Measurements from ENCODE around the gene GEN1. TPM values are rescaled to one million over a fixed set of nuclear protein-coding genes. Genes with fewer than 3 reads are reported as not detected.

GEN1 gene
- 21.7 and 22.6 TPM in 2 replicates for total RNA-seq
- long read RNA-seq, full-length matches to known transcripts, result 9 of 32 reads
- long read RNA-seq, partial matches to known transcripts, result 10 of 32 reads
- long read RNA-seq, other reads (novel, unspliced or antisense), result 13 of 32 reads

- TF ChIP-seq, protein P1, sequence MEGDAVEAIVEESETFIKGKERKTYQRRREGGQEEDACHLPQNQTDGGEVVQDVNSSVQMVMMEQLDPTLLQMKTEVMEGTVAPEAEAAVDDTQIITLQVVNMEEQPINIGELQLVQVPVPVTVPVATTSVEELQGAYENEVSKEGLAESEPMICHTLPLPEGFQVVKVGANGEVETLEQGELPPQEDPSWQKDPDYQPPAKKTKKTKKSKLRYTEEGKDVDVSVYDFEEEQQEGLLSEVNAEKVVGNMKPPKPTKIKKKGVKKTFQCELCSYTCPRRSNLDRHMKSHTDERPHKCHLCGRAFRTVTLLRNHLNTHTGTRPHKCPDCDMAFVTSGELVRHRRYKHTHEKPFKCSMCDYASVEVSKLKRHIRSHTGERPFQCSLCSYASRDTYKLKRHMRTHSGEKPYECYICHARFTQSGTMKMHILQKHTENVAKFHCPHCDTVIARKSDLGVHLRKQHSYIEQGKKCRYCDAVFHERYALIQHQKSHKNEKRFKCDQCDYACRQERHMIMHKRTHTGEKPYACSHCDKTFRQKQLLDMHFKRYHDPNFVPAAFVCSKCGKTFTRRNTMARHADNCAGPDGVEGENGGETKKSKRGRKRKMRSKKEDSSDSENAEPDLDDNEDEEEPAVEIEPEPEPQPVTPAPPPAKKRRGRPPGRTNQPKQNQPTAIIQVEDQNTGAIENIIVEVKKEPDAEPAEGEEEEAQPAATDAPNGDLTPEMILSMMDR (IDR thresholded peaks at IDR 0.05; ENCODE audit: unreplicated experiment), result no peak
Observed at GRCh38 chr2:17753803-17754663, at the start of gene GEN1, which contains the start of gene SMC6. TSS of gene GEN1 (plus strand) at chr2:17754138. CDS start at chr2:17759944, 5,806 bp downstream. TSS of gene SMC6 (minus strand) at chr2:17753810. CDS start at chr2:17745946, 7,864 bp downstream.

DNA sequence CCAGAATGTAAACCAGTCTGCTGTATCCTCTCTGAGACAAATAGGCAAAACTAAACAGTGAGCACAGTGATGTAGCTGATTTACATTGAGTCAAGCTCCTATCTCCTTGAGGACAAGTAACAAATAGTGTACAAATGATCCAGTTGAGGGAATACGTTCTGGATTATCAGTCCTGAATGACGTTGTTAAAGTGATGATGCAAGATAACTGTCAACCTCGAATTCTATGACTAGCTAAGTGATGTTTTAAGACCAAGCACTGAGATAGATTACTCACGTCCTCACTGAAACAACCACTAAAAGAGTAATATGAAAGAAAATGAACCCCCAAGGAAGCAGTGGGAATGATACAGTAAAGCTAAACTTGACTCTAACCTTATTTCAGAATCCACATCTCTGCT, 47.1 kb upstream of the GEN1 start:
- H3K36me3 Mint-ChIP-seq (ENCODE audit: insufficient read depth), result peaks cover 10% of the 10 kb centered on the region
- DNase-seq (ENCODE audit: low spot score, unreplicated experiment), result no peak
- H3K4me1 Mint-ChIP-seq (ENCODE audit: low read depth), result no peaks in the 10 kb centered on the region
- H3K9me3 Mint-ChIP-seq (ENCODE audit: low read depth), result no peaks in the 10 kb centered on the region
- no peaks in the 10 kb centered on the region for H3K27me3 Mint-ChIP-seq
- no peak overlapping the region for H3K4me3 Mint-ChIP-seq (ENCODE audit: low read depth)
- H3K27ac Mint-ChIP-seq, result no peak overlapping the region
- TF ChIP-seq, protein P1 (IDR thresholded peaks at IDR 0.05; ENCODE audit: unreplicated experiment), result no peak

More at GRCh38 chr2:17753803-17754663, at the start of gene GEN1, which contains the start of gene SMC6:
- Mint-ChIP-seq H3K27me3 (no peaks in the 10 kb centered on the region), H3K4me1 (ENCODE audit: low read depth) (peaks cover 17% of the 10 kb centered on the region), H3K9me3 (ENCODE audit: low read depth) (no peaks in the 10 kb centered on the region), H3K4me3 (ENCODE audit: low read depth) (peak within 1 kb of the TSS; percentile 91), H3K36me3 (ENCODE audit: insufficient read depth) (no peaks in the 10 kb centered on the region), H3K27ac (peak within 1 kb of the TSS; percentile 98)
- peak; percentile 90 for DNase-seq (ENCODE audit: low spot score, unreplicated experiment)

GRCh38 chr2:17708501-17708900, 45.4 kb upstream of the GEN1 start:
- no peak overlapping the region for H3K27ac Mint-ChIP-seq
- no peaks in the 10 kb centered on the region for H3K9me3 Mint-ChIP-seq (ENCODE audit: low read depth)
- no peak overlapping the region for H3K4me3 Mint-ChIP-seq (ENCODE audit: low read depth)
- TF ChIP-seq, protein P1 (IDR thresholded peaks at IDR 0.05; ENCODE audit: unreplicated experiment), result no peak
- H3K4me1 Mint-ChIP-seq (ENCODE audit: low read depth), result no peaks in the 10 kb centered on the region
- no peak for DNase-seq (ENCODE audit: low spot score, unreplicated experiment)
- no peaks in the 10 kb centered on the region for H3K27me3 Mint-ChIP-seq
- H3K36me3 Mint-ChIP-seq (ENCODE audit: insufficient read depth), result peaks cover 16% of the 10 kb centered on the region

DNA sequence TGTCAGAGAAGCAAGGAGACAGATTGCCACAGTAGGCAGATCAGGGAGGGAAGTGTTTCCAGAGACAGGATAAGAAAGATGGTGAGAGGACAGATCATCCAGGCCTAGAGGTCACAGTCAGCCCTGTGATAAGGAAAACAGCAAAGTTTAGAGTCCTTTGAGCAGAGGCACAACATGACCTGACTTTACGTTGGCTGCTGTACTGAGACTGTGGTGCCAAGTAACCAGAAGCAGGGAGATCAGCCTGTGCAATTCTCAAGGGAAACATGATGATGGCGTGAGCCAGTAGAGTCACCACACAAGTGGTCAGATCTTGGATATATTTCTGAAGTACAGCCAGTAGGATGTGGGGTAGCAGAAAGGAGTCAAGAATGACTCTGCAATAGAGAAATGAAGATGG, 44.0 kb upstream of the GEN1 start:
- no peak overlapping the region for H3K4me3 Mint-ChIP-seq (ENCODE audit: low read depth)
- H3K36me3 Mint-ChIP-seq (ENCODE audit: insufficient read depth), result peaks cover 17% of the 10 kb centered on the region
- H3K27ac Mint-ChIP-seq, result no peak overlapping the region
- no peaks in the 10 kb centered on the region for H3K9me3 Mint-ChIP-seq (ENCODE audit: low read depth)
- no peak for DNase-seq (ENCODE audit: low spot score, unreplicated experiment)
- no peaks in the 10 kb centered on the region for H3K4me1 Mint-ChIP-seq (ENCODE audit: low read depth)
- TF ChIP-seq, protein P1 (IDR thresholded peaks at IDR 0.05; ENCODE audit: unreplicated experiment), result no peak
- H3K27me3 Mint-ChIP-seq, result no peaks in the 10 kb centered on the region

- no peak overlapping the region for H3K27ac Mint-ChIP-seq
- peaks cover 17% of the 10 kb centered on the region for H3K36me3 Mint-ChIP-seq (ENCODE audit: insufficient read depth)
- H3K9me3 Mint-ChIP-seq (ENCODE audit: low read depth), result no peaks in the 10 kb centered on the region
- no peak overlapping the region for H3K4me3 Mint-ChIP-seq (ENCODE audit: low read depth)
- no peaks in the 10 kb centered on the region for H3K4me1 Mint-ChIP-seq (ENCODE audit: low read depth)
- TF ChIP-seq, protein P1 (IDR thresholded peaks at IDR 0.05; ENCODE audit: unreplicated experiment), result no peak
- no peaks in the 10 kb centered on the region for H3K27me3 Mint-ChIP-seq
- no peak for DNase-seq (ENCODE audit: low spot score, unreplicated experiment)
Observed at GRCh38 chr2:17710547-17711248, 43.2 kb upstream of the GEN1 start.
